GM23248 (cell line): ENCODE measurements around the gene SLC27A3.

Experiments
- EZH2 ChIP-seq: fragments of 200-600 bp; sonication (generic); IDR thresholded peaks from 2 replicates; pipeline ENCODE4 v1.6.1; 2018; ENCODE audit warnings: antibody characterized with exemption, mild to moderate bottlenecking; ENCODE audit not compliant: insufficient read depth, poor library complexity, severe bottlenecking
- EZH2phosphoT487 ChIP-seq: fragments of 200-600 bp; sonication (generic); IDR thresholded peaks from 2 replicates; pipeline ENCODE4 v1.6.1; 2018; ENCODE audit warnings: antibody characterized with exemption, moderate library complexity, mild to moderate bottlenecking, low read depth; ENCODE audit not compliant: insufficient read depth

- no peak for TF ChIP-seq EZH2phosphoT487
- no peak for TF ChIP-seq EZH2
Measured at GRCh38 chr1:153799566-153800465, 24.6 kb downstream of the SLC27A3 start.
